Fibroblast of skin of left biceps (primary cell): Measurements from ENCODE around the gene USP10.
A peak's percentile ranks its signal among the peaks of the same experiment; 100 is the strongest.

Source experiments
- DNase-seq, 2 experiments: peaks; one replicate each; pipeline ENCODE4 v3.0.0-alpha.2; 2013; ENCODE audit warnings: low read depth in 2 of 2

Gene USP10

GRCh38 chr16:84806256-84806889, 106.6 kb downstream of the USP10 start:
- peak; percentile 57 to 61 for DNase-seq

DNA sequence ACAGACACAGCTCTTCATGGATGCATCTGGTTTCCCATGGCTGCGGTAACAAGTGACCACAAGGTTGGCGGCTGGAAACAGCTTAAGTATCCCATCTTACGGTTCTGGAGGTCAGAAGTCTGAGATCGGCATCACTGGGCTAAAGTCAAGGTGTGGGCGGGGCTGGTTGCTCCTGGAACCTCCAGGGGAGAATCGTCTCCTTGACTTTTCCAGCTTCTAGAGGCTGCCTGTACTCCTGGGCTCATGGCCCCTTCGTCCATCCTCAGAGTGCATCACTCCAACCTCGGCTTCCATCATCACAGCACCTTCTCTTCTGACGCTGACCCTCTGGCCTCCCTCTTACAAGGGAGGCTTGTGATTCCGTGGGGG, 107.1 kb downstream of the USP10 start:
- no peak for DNase-seq

DNA sequence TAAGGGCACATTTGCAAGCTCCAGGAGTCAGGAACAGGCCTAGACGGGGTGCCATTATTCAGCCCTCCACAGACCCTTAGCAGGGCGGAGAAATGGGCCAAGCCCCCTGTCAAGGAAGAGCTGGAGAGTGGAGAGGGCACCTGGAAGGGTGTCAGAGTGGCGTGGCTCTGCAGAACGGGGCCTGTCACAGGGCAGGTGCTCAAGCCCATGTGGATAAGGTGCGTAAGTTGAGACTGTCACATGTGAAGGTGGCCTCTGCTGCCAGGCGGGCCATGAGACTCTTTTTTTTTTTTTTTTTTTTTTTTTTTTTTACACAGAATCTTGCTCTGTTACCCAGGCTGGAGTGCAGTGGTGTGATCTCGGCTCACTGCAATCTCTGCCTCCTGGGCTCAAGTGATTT, 108.0 kb downstream of the USP10 start:
- DNase-seq: no peak

DNA sequence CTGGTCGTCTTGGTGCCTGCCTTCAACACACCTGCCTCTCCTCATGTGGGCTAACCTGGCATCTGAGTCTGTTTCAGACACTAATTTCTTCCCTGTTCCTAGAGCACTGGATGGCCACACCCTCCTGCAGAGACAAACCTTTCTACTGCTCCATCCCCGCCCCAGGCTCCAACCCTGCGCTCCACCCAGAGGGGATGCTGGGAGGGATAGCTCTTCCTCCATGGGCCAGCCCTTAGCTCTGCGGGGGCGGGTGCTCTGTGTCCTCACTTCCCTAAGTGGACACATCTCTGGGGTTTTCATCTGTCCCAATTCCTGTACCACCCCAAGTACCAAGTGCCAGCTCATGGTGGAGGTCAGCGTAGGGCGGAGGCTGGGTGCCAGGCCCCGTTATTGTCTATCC, 109.0 kb downstream of the USP10 start:
- no peak for DNase-seq

- DNase-seq: peak; percentile 49 to 53
These were observed 110.9 kb downstream of the USP10 start for GRCh38 chr16:84810518-84811273.

- no peak for DNase-seq
These were observed 111.7 kb downstream of the USP10 start for GRCh38 chr16:84811529-84811928.

DNA sequence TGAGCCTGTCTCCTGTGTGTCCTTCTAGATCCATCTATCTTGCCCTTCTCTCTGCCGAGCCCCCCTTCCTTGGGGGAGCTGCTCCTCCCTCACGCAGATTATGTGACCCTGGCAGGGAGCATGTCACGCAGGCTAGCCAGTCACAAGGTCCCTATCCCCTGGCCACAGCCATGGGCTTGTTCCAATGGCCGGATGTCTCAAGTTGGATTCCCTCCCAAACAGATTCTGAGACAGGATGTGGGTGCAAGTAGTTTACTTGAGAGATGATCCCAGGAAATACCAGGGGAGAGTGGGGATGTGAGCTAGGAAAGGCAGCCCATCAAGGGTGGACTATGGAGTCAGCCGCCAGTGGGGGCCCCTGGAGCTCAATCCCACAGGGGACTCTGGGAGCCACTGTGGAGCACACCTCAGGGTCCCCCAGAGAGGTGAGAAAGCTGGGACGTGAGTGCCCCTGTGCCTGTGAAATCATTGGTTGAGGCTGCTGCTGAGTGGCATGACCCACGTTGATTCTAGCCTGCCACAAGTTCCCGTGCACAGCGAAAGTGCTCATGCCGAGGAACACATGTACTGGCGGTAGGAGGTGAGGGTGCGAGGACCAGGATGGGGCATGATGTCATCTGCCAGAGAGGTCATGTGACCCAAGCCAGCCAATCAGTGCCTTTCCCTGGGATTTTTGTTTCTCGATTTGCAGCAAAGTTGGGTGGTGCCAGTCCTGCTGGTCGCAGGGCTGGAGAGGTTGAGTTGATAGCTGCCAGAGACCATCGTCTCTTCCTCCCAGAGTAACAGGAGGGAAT, 113.5 kb downstream of the USP10 start:
- no peak for DNase-seq

DNA sequence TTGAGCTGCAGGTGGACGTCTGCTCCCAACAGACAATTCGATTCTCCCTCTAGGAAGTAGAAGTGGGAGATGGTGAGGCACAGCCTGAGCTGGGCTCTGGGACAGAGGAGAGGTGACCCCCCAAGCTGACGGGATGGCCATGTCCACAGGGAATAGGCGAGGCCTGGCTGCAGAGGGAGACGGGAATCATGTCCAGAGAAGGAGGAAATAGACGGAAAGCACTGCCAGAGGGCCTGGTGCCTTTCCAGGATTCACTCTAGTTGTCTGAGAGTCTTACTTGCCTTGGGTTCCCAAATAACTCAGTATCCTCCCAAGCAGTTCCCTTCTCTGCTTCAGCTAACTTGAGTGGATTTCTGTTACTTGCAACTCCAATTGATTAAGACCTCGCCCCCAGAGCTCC, 115.7 kb downstream of the USP10 start:
- DNase-seq: no peak

- DNase-seq: no peak
These were observed 116.2 kb downstream of the USP10 start for GRCh38 chr16:84816023-84816422.

DNA sequence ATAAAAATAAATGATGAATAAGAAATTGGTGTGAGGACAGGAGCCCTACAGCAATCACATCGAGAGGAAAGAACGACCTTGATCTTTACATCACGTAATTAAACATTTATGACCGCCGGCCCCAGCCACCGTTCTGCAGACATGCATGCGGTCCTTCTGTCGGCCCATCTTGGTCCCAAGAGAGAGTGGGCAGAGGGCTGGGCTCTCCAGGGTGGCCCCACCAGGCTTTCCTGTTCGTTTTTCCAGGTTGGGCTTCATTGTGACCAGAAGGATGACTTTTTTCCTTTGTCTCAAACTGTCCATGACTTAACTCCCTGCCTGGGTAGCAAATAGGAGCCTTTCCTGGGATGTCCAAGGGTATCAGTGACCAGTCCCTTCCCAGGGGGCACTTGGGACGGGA, 116.7 kb downstream of the USP10 start:
- DNase-seq: no peak

DNA sequence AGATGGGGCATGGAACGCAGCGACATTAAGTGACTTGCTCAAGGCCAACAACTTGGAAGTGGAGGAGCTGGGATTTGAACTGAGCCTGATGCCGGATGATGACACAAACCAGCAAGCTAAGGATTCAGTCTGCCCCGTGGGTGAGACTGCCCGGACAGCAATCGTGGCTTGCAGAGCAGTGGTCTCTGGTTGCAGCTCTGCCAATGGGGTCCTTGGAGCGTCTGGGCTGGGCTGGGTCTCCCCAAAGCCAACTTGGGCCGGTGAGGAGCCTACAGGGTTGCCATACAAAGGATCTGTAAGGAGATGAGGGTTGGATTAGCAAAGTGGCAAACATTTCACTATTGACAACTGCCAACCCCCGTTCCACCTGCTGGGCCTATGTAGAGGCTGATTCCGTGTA, 117.4 kb downstream of the USP10 start:
- DNase-seq: no peak

GRCh38 chr16:84817613-84818012, 117.8 kb downstream of the USP10 start:
- no peak for DNase-seq

DNA sequence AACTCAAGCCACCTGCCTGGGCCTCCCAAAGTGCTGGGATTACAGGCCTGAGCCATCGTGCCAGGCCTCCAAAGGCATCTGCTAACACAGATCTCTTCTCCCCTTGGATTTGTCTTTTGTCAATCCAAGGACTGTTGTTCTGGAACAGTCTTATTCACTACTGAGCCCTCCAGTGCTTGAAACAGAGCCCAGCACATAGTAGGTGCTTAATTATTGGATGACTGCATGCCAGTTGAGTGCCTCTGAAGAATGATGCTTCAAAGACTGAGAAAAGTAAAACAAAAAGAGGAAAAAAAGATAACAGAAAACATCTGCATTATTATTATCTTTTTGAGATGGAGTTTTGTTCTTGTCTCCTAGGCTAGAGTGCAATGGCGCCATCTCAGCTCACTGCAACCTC, 118.3 kb downstream of the USP10 start:
- no peak for DNase-seq

GRCh38 chr16:84818989-84819643, 119.3 kb downstream of the USP10 start:
- DNase-seq: no peak

- peak in 1 of 2 experiments; percentile 65 for DNase-seq
These were observed 120.0 kb downstream of the USP10 start, which contains the start of gene CRISPLD2 for GRCh38 chr16:84819644-84820304. Gene CRISPLD2 (plus strand): TSS chr16:84819985. CDS start chr16:84838496, 18,511 bp downstream.

DNA sequence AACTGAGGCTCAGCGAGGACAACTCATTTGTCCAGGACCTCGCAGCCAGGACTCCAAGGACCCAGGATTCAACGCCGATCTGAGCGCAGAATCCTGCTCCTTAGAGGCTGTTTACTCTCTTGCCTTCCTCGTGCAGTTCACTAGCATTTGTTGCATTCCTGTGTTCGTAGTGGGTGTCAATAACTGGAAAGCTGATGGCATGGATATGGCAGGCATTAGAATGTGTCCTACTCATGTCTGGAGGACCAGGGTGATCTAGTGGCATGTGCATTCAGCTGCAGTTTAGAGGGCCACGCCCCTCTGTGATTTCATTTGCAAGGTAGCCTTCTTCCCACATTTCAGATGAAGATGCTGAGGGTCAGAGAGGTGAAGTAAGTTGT, 120.5 kb downstream of the USP10 start:
- DNase-seq: no peak

DNA sequence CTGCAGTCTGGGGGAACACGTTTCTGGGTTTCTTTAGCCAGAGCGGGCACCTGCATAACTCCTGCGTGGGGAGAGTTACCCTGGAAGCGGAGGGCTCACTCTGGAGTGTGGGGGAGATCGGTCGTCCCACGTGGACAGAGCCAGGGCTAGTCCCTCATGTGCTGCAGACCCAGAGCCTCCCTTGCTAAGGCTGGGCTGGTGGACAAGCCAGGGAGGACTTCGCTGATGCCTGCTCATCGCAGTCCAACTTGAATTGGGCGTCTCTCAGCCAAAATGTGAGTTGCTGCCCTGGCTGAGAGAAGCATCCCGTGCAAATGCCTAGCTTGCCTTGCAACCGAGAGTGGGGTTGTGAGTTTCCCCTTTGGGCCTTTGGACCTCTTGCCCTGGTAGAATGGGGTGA, 121.0 kb downstream of the USP10 start:
- DNase-seq: no peak

- no peak for DNase-seq
These were observed 121.4 kb downstream of the USP10 start for GRCh38 chr16:84821179-84821578.

DNA sequence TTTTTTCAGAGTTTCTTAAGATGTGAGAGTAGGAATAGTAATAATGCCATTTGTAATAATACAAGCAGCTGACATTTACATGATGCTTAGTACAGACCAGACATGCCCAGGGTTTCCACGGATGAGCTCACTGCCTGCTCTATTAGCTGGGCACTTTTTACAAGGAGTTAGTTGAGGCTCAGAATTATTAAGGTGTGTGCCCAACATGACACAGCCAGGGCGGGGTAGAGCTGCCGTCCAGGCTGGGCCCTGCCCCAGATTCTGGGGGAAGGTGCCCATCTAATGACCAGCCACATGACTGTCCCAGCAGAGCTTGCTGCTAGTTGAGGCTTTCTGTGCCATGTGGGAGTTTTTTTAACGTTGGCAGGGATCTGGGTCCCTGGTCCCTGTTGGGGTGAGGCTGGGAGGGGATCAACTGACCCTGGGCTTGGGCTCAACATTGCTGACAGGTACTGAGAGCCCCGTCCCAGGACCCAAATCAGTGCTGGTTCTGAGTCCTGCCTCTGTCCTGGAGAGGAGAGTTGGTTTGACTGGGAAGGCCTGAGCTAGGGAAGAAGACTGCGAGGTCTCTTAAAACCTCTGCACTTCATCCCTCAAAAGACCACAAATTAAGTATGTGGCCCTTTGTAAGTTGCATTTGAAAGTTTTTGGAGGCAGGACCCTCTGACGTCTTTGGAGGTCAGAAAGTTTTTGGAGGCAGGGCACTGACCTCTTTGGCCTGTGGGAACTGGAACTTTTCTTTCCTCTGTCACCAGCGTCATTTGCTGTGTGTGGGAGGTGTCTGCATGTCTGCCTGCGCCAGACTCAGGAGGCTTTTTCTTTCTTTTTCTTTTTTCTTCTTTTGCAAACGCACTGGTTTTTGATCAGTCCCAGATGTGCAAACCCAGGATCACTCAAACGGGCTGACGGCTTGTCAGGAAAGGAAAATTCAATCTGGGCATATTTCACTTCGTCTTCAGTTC, 122.2 kb downstream of the USP10 start:
- no peak for DNase-seq

DNA sequence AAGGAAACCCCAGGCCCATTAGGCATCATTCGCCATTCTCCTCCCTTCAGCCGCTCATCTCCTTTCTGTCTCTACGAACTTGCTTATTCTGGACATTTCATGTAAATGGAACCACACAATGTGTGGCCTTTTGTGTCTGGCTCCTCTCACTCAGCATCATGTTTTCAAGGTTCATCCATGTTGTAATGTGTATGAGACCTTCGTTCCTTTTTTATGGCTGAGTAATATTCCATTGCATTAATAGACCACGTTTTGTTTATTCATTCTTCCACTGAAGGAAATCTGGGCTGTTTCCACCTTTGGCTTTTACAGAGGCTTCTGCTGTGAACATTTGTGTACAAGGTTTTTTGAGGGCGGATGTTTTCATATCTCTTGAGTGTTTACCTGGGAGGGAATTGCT, 123.2 kb downstream of the USP10 start:
- DNase-seq: no peak

- DNase-seq: no peak
These were observed 123.7 kb downstream of the USP10 start for GRCh38 chr16:84823484-84823883.
